WTC11 (cell line): Measurements from ENCODE around the gene CFAP97. TPM values are rescaled to one million over a fixed set of nuclear protein-coding genes. Genes with fewer than 3 reads are reported as not detected.

Source experiments
- ATAC-seq: fragments of 200-7000 bp; cut with Tn5 transposase; 2 replicates; pipeline ENCODE4 v1.10.0; 2021; ENCODE audit warnings: mild to moderate bottlenecking, moderate library complexity
- CTCF ChIA-PET: fragments of 300-600 bp; sonication (Branson Sonifier 250); formaldehyde crosslinking; loops from one replicate; lab custom pipeline; 2021; ENCODE audit warnings: antibody characterized with exemption; lab: Charles Lee
- POLR2A ChIA-PET: fragments of 350-600 bp; sonication (Branson Sonifier 250); formaldehyde crosslinking; loops from one replicate; lab custom pipeline; 2021; ENCODE audit warnings: antibody characterized with exemption; lab: Charles Lee
- DNase-seq: peaks from one replicate; pipeline ENCODE4 v3.0.0; 2021; ENCODE audit warnings: low spot score
- H3K27ac Mint-ChIP-seq: 2 replicates; pipeline ENCODE4 v1.8.0; 2021; ENCODE audit warnings: mixed read lengths
- H3K27me3 Mint-ChIP-seq: 2 replicates; pipeline ENCODE4 v1.8.0; 2021; ENCODE audit warnings: low read depth, mild to moderate bottlenecking, moderate library complexity, mixed read lengths
- H3K36me3 Mint-ChIP-seq: 2 replicates; pipeline ENCODE4 v1.8.0; 2021; ENCODE audit warnings: mixed read lengths
- H3K4me1 Mint-ChIP-seq: 2 replicates; pipeline ENCODE4 v1.8.0; 2022; ENCODE audit warnings: mixed read lengths
- H3K4me3 Mint-ChIP-seq: 2 replicates; pipeline ENCODE4 v1.8.0; 2021; ENCODE audit warnings: mild to moderate bottlenecking, moderate library complexity, mixed read lengths
- H3K9me3 Mint-ChIP-seq: 2 replicates; pipeline ENCODE4 v1.8.0; 2021; ENCODE audit warnings: mixed read lengths
- ATF3 ChIP-seq: sonication (generic); formaldehyde crosslinking; conservative IDR thresholded peaks from 2 replicates; pipeline ENCODE4 v1.8.1; 2022; ENCODE audit warnings: mild to moderate bottlenecking, missing genetic modification reagents
- CDX4 ChIP-seq: fragments of 250-450 bp; sonication (Bioruptor Pico); IDR thresholded peaks from 2 replicates; pipeline ENCODE4 v1.9.0; 2021; ENCODE audit warnings: moderate library complexity, mild to moderate bottlenecking, inconsistent platforms, borderline replicate concordance
- E2F5 ChIP-seq: sonication (generic); formaldehyde crosslinking; IDR thresholded peaks from 2 replicates; pipeline ENCODE4 v1.8.1; 2022; ENCODE audit warnings: mild to moderate bottlenecking, moderate library complexity, missing genetic modification reagents
- FOXP1 ChIP-seq: sonication (generic); formaldehyde crosslinking; IDR thresholded peaks from 2 replicates; pipeline ENCODE4 v1.8.0; 2022; ENCODE audit warnings: missing genetic modification reagents, mild to moderate bottlenecking, moderate library complexity, borderline replicate concordance
- GTF2I ChIP-seq: fragments of 250-450 bp; sonication (Bioruptor Pico); conservative IDR thresholded peaks from 2 replicates; pipeline ENCODE4 v1.4.0; 2021; ENCODE audit warnings: mild to moderate bottlenecking
- JAZF1 ChIP-seq: fragments of 250-450 bp; sonication (Bioruptor Pico); IDR thresholded peaks from 2 replicates; pipeline ENCODE4 v1.9.0; 2021; ENCODE audit warnings: moderate library complexity, mild to moderate bottlenecking, inconsistent platforms
- MLX ChIP-seq: sonication (generic); formaldehyde crosslinking; IDR thresholded peaks from 2 replicates; pipeline ENCODE4 v1.8.1; 2023; ENCODE audit warnings: mild to moderate bottlenecking, missing genetic modification reagents, moderate library complexity
- MXD4 ChIP-seq: fragments of 250-450 bp; sonication (Bioruptor Pico); IDR thresholded peaks from 2 replicates; pipeline ENCODE4 v1.8.0; 2021; ENCODE audit warnings: mild to moderate bottlenecking, moderate library complexity, borderline replicate concordance
- NR1H2 ChIP-seq: sonication (generic); formaldehyde crosslinking; IDR thresholded peaks from 2 replicates; pipeline ENCODE4 v1.9.0; 2021; ENCODE audit warnings: mild to moderate bottlenecking, moderate library complexity, missing genetic modification reagents
- NR2C2 ChIP-seq: sonication (generic); formaldehyde crosslinking; IDR thresholded peaks from 2 replicates; pipeline ENCODE4 v1.8.0; 2022; ENCODE audit warnings: mild to moderate bottlenecking, missing genetic modification reagents
- PREB ChIP-seq: sonication (generic); formaldehyde crosslinking; IDR thresholded peaks from 2 replicates; pipeline ENCODE4 v1.8.1; 2022; ENCODE audit warnings: mild to moderate bottlenecking, missing genetic modification reagents, moderate library complexity, borderline replicate concordance
- STAT6 ChIP-seq: sonication (generic); formaldehyde crosslinking; conservative IDR thresholded peaks from 2 replicates; pipeline ENCODE4 v1.8.1; 2023; ENCODE audit warnings: mild to moderate bottlenecking, low read depth, missing genetic modification reagents, moderate library complexity
- TEAD4 ChIP-seq: sonication (generic); formaldehyde crosslinking; IDR thresholded peaks from 2 replicates; pipeline ENCODE4 v1.8.0; 2022; ENCODE audit warnings: mild to moderate bottlenecking, missing genetic modification reagents
- USF2 ChIP-seq: sonication (generic); formaldehyde crosslinking; IDR thresholded peaks from 2 replicates; pipeline ENCODE4 v1.8.1; 2023; ENCODE audit warnings: mild to moderate bottlenecking, missing genetic modification reagents, moderate library complexity
- ZBTB21 ChIP-seq: sonication (generic); formaldehyde crosslinking; IDR thresholded peaks from 2 replicates; pipeline ENCODE4 v1.8.1; 2023; ENCODE audit warnings: mild to moderate bottlenecking, missing genetic modification reagents, borderline replicate concordance
- ZMAT4 ChIP-seq: fragments of 250-450 bp; sonication (Bioruptor Pico); IDR thresholded peaks from 2 replicates; pipeline ENCODE4 v1.9.0; 2021; ENCODE audit warnings: mild to moderate bottlenecking
- ZNF121 ChIP-seq: sonication (generic); formaldehyde crosslinking; IDR thresholded peaks from 2 replicates; pipeline ENCODE4 v1.8.0; 2023; ENCODE audit warnings: missing genetic modification reagents
- ZNF671 ChIP-seq: fragments of 250-450 bp; sonication (Bioruptor Pico); IDR thresholded peaks from 2 replicates; pipeline ENCODE4 v1.8.0; 2021; ENCODE audit warnings: mild to moderate bottlenecking
- total RNA-seq: library from RNA; stranded (reverse); gene quantifications from 3 replicates; pipeline ENCODE4 v1.2.3, GENCODE V29; 2021
- TF ChIP-seq, protein P1 (sequence below): sonication (generic); formaldehyde crosslinking; IDR thresholded peaks from 2 replicates; pipeline ENCODE4 v1.8.0; 2022; ENCODE audit warnings: mild to moderate bottlenecking, missing genetic modification reagents
- TF ChIP-seq, protein P2 (sequence below): sonication (generic); formaldehyde crosslinking; IDR thresholded peaks from 2 replicates; pipeline ENCODE4 v1.8.0; 2022; ENCODE audit warnings: mild to moderate bottlenecking, missing genetic modification reagents
- TF ChIP-seq, protein P3 (sequence below): fragments of 250-450 bp; sonication (Bioruptor Pico); IDR thresholded peaks from 2 replicates; pipeline ENCODE4 v1.8.0; 2021; ENCODE audit warnings: mild to moderate bottlenecking

Gene CFAP97
- total RNA-seq, 1 experiment from 2014 or later: 40.3 TPM

- TF ChIP-seq PREB (CRISPR knock-in tag): no peak
- TF ChIP-seq FOXP1 (CRISPR knock-in tag): no peak
- no peak for TF ChIP-seq NR1H2
- TF ChIP-seq CDX4 (CRISPR knock-in tag): no peak
- TF ChIP-seq ZNF671 (CRISPR knock-in tag): no peak
- TF ChIP-seq MLX (CRISPR knock-in tag): no peak
- no peak for TF ChIP-seq STAT6 (CRISPR knock-in tag)
Measured at GRCh38 chr4:185143601-185143969, 60.2 kb downstream of the CFAP97 start (continued).

DNA sequence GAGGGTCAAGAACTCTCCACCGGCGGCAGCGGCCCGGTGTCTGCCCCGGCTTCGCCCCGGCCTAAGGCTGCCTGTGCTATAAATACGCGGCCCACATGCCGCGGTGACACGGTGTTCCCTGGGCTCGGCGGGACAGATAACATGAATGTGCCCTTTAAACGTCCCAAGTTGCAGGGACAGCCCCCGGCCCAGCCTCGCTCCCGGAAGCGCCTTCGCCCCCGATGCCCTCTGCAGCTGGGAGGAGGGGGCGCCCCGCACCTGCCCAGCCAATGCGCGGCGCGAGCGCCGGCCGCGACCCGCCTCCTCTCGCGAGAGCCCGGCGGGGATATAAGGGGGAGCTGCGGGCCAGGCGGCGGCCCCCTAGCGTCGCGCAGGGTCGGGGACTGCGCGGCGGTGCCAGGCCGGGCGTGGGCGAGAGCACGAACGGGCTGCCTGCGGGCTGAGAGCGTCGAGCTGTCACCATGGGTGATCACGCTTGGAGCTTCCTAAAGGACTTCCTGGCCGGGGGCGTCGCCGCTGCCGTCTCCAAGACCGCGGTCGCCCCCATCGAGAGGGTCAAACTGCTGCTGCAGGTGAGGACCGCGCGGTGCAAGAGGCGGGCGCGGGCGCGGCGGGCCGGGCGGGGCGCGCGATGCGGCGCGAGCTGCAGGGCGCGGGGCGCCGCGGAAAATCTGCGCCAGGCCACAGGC lies 60.7 kb downstream of the CFAP97 start, which contains the start of gene SLC25A4:
TSS of gene SLC25A4 (plus strand) at position 355 of the 689 bp plus-strand sequence. CDS start at position 462, 107 bp downstream.
- CTCF ChIA-PET: interaction anchor here (0.6 to 2.1 kb wide), 18 partner anchors 9 to 409 kb away, joined by 3 to 16 read pairs (median 4); partner anchors contain the start of genes CENPU and HELT
- ATAC-seq (peak; percentile 94), DNase-seq (peak; percentile 88)
- H3K27me3 Mint-ChIP-seq: peaks cover 5% of the 10 kb centered on the region; the same call in 1 of the 2 replicates
- H3K27ac Mint-ChIP-seq: peak within 1 kb of the TSS; percentile 83; the same call in 1 of the 2 replicates
- peaks cover 24% of the 10 kb centered on the region for H3K4me1 Mint-ChIP-seq
- H3K4me3 Mint-ChIP-seq: peak within 1 kb of the TSS; percentile 84
- no peaks in the 10 kb centered on the region for H3K9me3 Mint-ChIP-seq
- H3K36me3 Mint-ChIP-seq: peaks cover 17% of the 10 kb centered on the region
- POLR2A ChIA-PET: interaction anchor here (0.5 to 1.5 kb wide), 13 partner anchors 9 to 191 kb away, joined by 3 to 6 read pairs (median 4); partner anchors contain the start of gene HELT
- TF ChIP-seq ZNF121 (CRISPR knock-in tag) (no peak), JAZF1 (no peak), MXD4 (CRISPR knock-in tag) (no peak), GTF2I (no peak), ATF3 (CRISPR knock-in tag) (no peak), ZBTB21 (CRISPR knock-in tag) (no peak), NR2C2 (CRISPR knock-in tag) (no peak), CDX4 (CRISPR knock-in tag) (no peak), E2F5 (CRISPR knock-in tag) (peak; percentile 91; the same call in 1 of the 2 replicates), USF2 (CRISPR knock-in tag) (no peak; the same call in 1 of the 2 replicates), TEAD4 (CRISPR knock-in tag) (no peak), ZMAT4 (CRISPR knock-in tag) (no peak)
- TF ChIP-seq, protein P1, sequence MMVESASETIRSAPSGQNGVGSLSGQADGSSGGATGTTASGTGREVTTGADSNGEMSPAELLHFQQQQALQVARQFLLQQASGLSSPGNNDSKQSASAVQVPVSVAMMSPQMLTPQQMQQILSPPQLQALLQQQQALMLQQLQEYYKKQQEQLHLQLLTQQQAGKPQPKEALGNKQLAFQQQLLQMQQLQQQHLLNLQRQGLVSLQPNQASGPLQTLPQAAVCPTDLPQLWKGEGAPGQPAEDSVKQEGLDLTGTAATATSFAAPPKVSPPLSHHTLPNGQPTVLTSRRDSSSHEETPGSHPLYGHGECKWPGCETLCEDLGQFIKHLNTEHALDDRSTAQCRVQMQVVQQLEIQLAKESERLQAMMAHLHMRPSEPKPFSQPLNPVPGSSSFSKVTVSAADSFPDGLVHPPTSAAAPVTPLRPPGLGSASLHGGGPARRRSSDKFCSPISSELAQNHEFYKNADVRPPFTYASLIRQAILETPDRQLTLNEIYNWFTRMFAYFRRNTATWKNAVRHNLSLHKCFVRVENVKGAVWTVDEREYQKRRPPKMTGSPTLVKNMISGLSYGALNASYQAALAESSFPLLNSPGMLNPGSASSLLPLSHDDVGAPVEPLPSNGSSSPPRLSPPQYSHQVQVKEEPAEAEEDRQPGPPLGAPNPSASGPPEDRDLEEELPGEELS (CRISPR knock-in tag): peak; percentile 95
- TF ChIP-seq, protein P2, sequence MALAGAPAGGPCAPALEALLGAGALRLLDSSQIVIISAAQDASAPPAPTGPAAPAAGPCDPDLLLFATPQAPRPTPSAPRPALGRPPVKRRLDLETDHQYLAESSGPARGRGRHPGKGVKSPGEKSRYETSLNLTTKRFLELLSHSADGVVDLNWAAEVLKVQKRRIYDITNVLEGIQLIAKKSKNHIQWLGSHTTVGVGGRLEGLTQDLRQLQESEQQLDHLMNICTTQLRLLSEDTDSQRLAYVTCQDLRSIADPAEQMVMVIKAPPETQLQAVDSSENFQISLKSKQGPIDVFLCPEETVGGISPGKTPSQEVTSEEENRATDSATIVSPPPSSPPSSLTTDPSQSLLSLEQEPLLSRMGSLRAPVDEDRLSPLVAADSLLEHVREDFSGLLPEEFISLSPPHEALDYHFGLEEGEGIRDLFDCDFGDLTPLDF (CRISPR knock-in tag): peak; percentile 50; the same call in 1 of the 2 replicates
- TF ChIP-seq, protein P3, sequence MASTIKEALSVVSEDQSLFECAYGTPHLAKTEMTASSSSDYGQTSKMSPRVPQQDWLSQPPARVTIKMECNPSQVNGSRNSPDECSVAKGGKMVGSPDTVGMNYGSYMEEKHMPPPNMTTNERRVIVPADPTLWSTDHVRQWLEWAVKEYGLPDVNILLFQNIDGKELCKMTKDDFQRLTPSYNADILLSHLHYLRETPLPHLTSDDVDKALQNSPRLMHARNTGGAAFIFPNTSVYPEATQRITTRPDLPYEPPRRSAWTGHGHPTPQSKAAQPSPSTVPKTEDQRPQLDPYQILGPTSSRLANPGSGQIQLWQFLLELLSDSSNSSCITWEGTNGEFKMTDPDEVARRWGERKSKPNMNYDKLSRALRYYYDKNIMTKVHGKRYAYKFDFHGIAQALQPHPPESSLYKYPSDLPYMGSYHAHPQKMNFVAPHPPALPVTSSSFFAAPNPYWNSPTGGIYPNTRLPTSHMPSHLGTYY (CRISPR knock-in tag): no peak
